Measurements from ENCODE around the gene AP3D1. TPM values are rescaled to one million over a fixed set of nuclear protein-coding genes. Genes with fewer than 3 reads are reported as not detected.

The AP3D1 gene
- total and polyA plus RNA-seq, 2 donors, result 32.5 to 80.1 TPM

DNA sequence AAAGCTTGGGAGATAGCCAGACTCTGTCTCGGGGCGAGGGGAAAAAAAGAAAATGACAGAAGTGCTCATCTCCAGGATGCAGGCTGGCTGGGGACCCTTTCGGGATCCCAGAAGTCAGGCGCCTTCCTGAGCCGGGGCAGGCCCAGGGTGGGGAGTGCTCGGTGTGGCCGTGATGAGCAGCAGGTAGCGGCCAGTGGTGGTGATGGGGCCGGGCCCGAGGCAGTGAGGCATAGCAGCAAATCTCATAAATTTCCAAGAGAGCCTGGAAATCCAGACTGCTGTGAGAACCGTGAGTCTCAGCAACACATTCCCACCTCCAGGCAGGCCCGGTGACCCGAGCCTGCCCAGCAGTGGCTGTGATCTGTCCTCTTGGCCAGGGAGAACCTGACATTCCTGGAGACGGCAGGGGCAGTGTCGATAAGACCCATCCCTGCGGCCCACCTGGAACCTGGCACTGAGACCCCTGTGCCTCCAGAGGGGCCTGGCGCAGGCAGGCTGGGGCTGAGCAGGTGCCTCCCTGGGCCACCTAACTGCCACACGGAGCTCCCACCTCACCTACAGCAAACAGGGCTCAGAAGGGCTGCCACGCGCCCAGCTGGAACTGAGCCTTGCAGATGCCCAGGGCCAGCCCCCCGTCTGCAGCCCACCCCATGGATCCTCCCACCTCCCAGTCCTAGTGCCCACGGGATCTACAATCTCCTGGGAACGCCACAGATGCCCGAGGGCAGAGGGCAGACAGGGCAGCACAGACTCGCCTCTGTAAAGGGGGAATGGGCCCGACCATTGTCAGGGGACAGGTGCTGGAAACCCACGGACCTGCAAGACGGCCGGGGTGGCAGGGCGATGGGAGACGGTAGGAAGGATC lies 31.2 kb downstream of the AP3D1 start:
- Histone ChIP-seq H3K4me3 (ENCODE audit: low read length in 2 of 2) (no peak overlapping the region), H3K27ac (ENCODE audit: low read depth in 1 of 2, low read length in 1 of 2) (no peak overlapping the region), H3K9me3 (ENCODE audit: control insufficient read depth in 2 of 2, insufficient read depth in 1 of 2, low read length in 1 of 2) (no peaks in the 10 kb centered on the region), H3K36me3 (ENCODE audit: control insufficient read depth in 2 of 2, insufficient read depth in 2 of 2, low read length in 1 of 2) (peaks cover 90 to 92% of the 10 kb centered on the region in 2 donors), H3K27me3 (ENCODE audit: control insufficient read depth in 2 of 2, insufficient read depth in 1 of 2, low read length in 1 of 2) (no peaks in the 10 kb centered on the region), H3K4me1 (ENCODE audit: control insufficient read depth in 2 of 2, insufficient read depth in 2 of 2, low read length in 2 of 2) (no peaks in the 10 kb centered on the region)
- WGBS, result 98% methylated on average over 31 of the region's 31 CpGs
- DNase-seq (ENCODE audit: low read depth in 6 of 9, low spot score in 9 of 9), result no peak

DNA sequence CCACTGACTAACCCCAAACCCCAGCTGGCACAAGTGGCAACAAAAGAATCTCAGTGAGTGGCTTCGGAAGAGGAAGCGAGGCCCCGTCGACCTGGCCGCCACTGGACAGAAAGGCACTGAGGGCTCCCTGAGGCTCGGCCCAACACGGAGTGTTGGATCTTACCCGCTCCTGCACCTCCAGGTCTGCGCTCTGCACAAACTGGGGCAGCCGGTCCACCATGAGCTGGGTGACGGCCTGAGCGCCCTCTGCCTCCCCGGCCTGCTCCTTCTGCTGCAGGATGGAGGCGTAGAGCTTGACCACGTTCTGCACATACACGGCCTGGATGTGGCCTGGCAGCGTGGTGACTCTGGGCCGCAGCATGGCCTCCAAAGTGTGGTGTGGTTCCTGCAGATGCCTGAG lies 32.9 kb downstream of the AP3D1 start:
- peaks cover 96 to 98% of the 10 kb centered on the region in 2 donors for H3K36me3 ChIP-seq (ENCODE audit: control insufficient read depth in 2 of 2, insufficient read depth in 2 of 2, low read length in 1 of 2)
- no peaks in the 10 kb centered on the region for H3K27me3 ChIP-seq (ENCODE audit: control insufficient read depth in 2 of 2, insufficient read depth in 1 of 2, low read length in 1 of 2)
- H3K9me3 ChIP-seq (ENCODE audit: control insufficient read depth in 2 of 2, insufficient read depth in 1 of 2, low read length in 1 of 2), result no peaks in the 10 kb centered on the region
- H3K4me3 ChIP-seq (ENCODE audit: low read length in 2 of 2), result no peak overlapping the region
- WGBS, result 97% methylated on average over 18 of the region's 18 CpGs
- no peak overlapping the region for H3K27ac ChIP-seq (ENCODE audit: low read depth in 1 of 2, low read length in 1 of 2)
- no peak for DNase-seq (ENCODE audit: low read depth in 6 of 9, low spot score in 9 of 9)
- H3K4me1 ChIP-seq (ENCODE audit: control insufficient read depth in 2 of 2, insufficient read depth in 2 of 2, low read length in 2 of 2), result no peaks in the 10 kb centered on the region

DNA sequence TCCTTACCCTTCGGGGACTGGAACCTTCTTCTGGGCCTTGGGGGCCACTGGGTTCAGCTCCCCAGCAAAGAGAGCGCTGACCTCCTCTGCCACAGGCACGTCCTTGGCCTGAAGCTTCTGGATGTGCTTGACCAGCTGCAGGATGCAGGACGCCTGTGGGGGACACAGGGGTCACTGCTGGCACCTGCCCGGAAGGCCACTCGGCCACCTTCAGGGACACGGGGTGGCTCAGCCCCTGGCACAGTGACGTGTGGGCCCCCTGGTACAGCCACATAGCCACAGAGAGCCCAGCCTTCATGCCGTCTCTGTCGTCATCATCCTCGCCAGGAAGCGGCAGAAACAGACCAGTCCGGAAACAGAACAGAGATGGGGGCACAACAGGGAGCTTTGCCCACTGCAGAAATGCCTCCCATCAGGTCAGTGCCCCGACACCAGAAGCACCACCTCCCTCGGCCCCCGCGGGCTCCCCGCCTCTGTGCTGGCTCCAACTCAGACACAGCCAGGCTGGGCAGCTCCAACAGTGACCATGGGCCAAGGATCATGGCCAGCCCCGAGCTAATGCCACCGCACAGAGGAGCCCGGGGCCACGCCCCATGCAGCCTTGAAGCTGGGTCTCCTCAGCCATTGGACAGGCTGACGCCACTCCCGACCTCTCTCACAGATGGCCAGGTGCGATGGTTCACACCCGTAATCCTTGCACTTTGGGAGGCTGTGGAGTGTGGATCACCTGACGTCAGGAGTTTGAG lies 34.0 kb downstream of the AP3D1 start:
- peaks cover 0 to 3% of the 10 kb centered on the region in 2 donors for H3K9me3 ChIP-seq (ENCODE audit: control insufficient read depth in 2 of 2, insufficient read depth in 1 of 2, low read length in 1 of 2)
- no peak for DNase-seq (ENCODE audit: low read depth in 6 of 9, low spot score in 9 of 9)
- H3K36me3 ChIP-seq (ENCODE audit: control insufficient read depth in 2 of 2, insufficient read depth in 2 of 2, low read length in 1 of 2), result peaks cover 94 to 98% of the 10 kb centered on the region in 2 donors

DNA sequence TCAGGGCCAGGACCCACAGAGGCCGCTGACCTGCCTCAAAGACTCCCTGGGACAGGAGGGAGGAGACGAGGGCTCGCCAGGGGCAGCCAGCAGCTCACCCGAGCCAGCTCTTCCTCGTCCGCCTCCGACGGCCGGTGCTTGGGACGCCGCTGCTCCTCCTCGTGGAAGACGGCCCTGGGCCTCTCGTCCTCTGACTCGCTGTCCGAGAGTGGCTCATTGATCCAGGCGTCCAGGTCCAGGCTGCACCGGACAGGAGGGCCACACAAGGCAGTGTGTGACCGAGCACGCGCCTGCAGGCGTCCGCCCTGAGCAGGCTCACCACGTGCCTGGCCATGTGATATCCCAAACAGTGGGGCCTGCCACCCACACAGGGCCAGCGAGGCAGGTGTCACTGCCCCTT lies 34.9 kb downstream of the AP3D1 start:
- Histone ChIP-seq H3K4me3 (ENCODE audit: low read length in 2 of 2) (no peak overlapping the region), H3K27me3 (ENCODE audit: control insufficient read depth in 2 of 2, insufficient read depth in 1 of 2, low read length in 1 of 2) (no peaks in the 10 kb centered on the region), H3K36me3 (ENCODE audit: control insufficient read depth in 2 of 2, insufficient read depth in 2 of 2, low read length in 1 of 2) (peaks cover 95 to 98% of the 10 kb centered on the region in 2 donors), H3K9me3 (ENCODE audit: control insufficient read depth in 2 of 2, insufficient read depth in 1 of 2, low read length in 1 of 2) (peaks cover 0 to 3% of the 10 kb centered on the region in 2 donors), H3K27ac (ENCODE audit: low read depth in 1 of 2, low read length in 1 of 2) (no peak overlapping the region), H3K4me1 (ENCODE audit: control insufficient read depth in 2 of 2, insufficient read depth in 2 of 2, low read length in 2 of 2) (no peaks in the 10 kb centered on the region)
- DNase-seq (ENCODE audit: low read depth in 6 of 9, low spot score in 9 of 9), result no peak
- 98% methylated on average over 25 of the region's 25 CpGs for WGBS

More for the DNA sequence above, 34.0 kb downstream of the AP3D1 start:
- Histone ChIP-seq H3K4me3 (ENCODE audit: low read length in 2 of 2) (no peak overlapping the region), H3K27ac (ENCODE audit: low read depth in 1 of 2, low read length in 1 of 2) (no peak overlapping the region), H3K4me1 (ENCODE audit: control insufficient read depth in 2 of 2, insufficient read depth in 2 of 2, low read length in 2 of 2) (no peaks in the 10 kb centered on the region), H3K27me3 (ENCODE audit: control insufficient read depth in 2 of 2, insufficient read depth in 1 of 2, low read length in 1 of 2) (no peaks in the 10 kb centered on the region)
- 98% methylated on average over 27 of the region's 27 CpGs for WGBS

DNA sequence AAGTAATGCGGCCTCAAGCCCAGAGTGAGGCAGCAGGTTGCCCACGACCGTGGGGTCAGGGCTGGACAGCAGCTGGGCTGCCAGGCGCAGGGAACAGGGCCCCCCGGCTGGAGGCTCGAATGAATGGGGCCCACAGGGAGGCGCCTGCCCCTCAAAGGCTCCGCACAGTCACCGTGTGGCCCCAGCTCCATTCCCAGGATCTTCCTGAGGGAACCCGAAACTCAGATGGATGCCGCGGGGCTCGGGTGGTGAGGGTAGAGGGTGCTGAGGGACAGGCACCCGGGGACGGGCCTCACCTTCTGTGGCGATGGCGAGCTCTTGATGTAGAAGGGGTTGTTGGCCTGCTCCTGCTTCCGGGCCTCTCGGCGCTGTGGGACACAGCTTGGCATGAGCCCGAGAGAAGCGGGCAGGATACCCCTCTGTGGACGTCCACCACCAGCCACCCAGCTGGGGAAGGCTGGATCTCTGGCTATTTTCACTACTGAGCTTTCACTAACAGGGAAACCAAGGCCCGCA lies 35.4 kb downstream of the AP3D1 start:
- no peaks in the 10 kb centered on the region for H3K4me1 ChIP-seq (ENCODE audit: control insufficient read depth in 2 of 2, insufficient read depth in 2 of 2, low read length in 2 of 2)
- H3K27me3 ChIP-seq (ENCODE audit: control insufficient read depth in 2 of 2, insufficient read depth in 1 of 2, low read length in 1 of 2), result no peaks in the 10 kb centered on the region
- DNase-seq (ENCODE audit: low read depth in 6 of 9, low spot score in 9 of 9), result no peak
- H3K36me3 ChIP-seq (ENCODE audit: control insufficient read depth in 2 of 2, insufficient read depth in 2 of 2, low read length in 1 of 2), result peaks cover 95 to 98% of the 10 kb centered on the region in 2 donors
- peaks cover 0 to 3% of the 10 kb centered on the region in 2 donors for H3K9me3 ChIP-seq (ENCODE audit: control insufficient read depth in 2 of 2, insufficient read depth in 1 of 2, low read length in 1 of 2)
- H3K4me3 ChIP-seq (ENCODE audit: low read length in 2 of 2), result no peak overlapping the region
- WGBS, result 99% methylated on average over 24 of the region's 24 CpGs
- no peak overlapping the region for H3K27ac ChIP-seq (ENCODE audit: low read depth in 1 of 2, low read length in 1 of 2)

DNA sequence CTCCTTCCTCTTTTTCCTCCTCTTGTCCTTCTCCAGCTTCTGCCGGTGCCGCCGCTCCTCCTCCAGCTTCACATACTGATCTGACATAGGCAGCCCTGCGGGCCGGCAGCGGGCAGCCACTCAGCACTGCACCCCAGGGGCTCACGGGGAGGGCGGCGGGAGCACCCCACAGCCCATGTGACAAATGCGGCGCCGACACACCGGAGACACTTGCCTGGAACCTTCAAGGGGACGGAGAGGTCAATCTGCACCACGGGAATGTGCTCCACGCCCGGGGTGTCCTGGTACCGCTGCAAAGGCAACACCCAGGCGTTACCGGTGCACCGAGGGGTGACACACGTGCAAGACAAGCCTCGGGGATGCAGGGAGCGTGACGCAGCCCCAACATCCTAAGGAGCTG lies 36.0 kb downstream of the AP3D1 start:
- no peaks in the 10 kb centered on the region for H3K4me1 ChIP-seq (ENCODE audit: control insufficient read depth in 2 of 2, insufficient read depth in 2 of 2, low read length in 2 of 2)
- no peaks in the 10 kb centered on the region for H3K27me3 ChIP-seq (ENCODE audit: control insufficient read depth in 2 of 2, insufficient read depth in 1 of 2, low read length in 1 of 2)
- WGBS, result 97% methylated on average over 25 of the region's 25 CpGs
- H3K4me3 ChIP-seq (ENCODE audit: low read length in 2 of 2), result no peak overlapping the region
- DNase-seq (ENCODE audit: low read depth in 6 of 9, low spot score in 9 of 9), result no peak
- H3K9me3 ChIP-seq (ENCODE audit: control insufficient read depth in 2 of 2, insufficient read depth in 1 of 2, low read length in 1 of 2), result peaks cover 0 to 3% of the 10 kb centered on the region in 2 donors
- H3K36me3 ChIP-seq (ENCODE audit: control insufficient read depth in 2 of 2, insufficient read depth in 2 of 2, low read length in 1 of 2), result peaks cover 95 to 98% of the 10 kb centered on the region in 2 donors
- H3K27ac ChIP-seq (ENCODE audit: low read depth in 1 of 2, low read length in 1 of 2), result no peak overlapping the region

DNA sequence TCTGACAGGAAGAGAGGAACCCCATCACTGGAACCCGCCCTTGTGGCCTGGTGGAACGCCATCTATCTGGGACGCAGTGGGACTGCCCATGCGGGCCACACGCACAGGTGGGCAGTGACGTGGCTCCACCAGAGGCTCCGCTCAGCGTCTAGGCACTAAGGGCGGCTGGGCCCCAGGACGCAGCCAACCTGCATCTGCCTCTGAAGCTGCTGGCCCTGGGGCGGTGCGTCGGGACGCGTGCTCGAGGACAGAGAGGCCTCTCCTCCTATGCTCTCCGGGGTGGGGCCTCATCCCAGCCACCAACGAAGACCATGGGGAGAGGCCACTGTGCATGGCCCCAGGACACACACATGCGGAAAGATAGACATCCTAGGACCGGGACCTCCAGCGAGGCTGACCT lies 36.5 kb downstream of the AP3D1 start:
- no peak for DNase-seq (ENCODE audit: low read depth in 6 of 9, low spot score in 9 of 9)
- Histone ChIP-seq H3K27me3 (ENCODE audit: control insufficient read depth in 2 of 2, insufficient read depth in 1 of 2, low read length in 1 of 2) (no peaks in the 10 kb centered on the region), H3K27ac (ENCODE audit: low read depth in 1 of 2, low read length in 1 of 2) (no peak overlapping the region), H3K36me3 (ENCODE audit: control insufficient read depth in 2 of 2, insufficient read depth in 2 of 2, low read length in 1 of 2) (peaks cover 95 to 98% of the 10 kb centered on the region in 2 donors), H3K4me3 (ENCODE audit: low read length in 2 of 2) (no peak overlapping the region), H3K4me1 (ENCODE audit: control insufficient read depth in 2 of 2, insufficient read depth in 2 of 2, low read length in 2 of 2) (no peaks in the 10 kb centered on the region), H3K9me3 (ENCODE audit: control insufficient read depth in 2 of 2, insufficient read depth in 1 of 2, low read length in 1 of 2) (peaks cover 0 to 3% of the 10 kb centered on the region in 2 donors)
- 98% methylated on average over 21 of the region's 21 CpGs for WGBS

DNA sequence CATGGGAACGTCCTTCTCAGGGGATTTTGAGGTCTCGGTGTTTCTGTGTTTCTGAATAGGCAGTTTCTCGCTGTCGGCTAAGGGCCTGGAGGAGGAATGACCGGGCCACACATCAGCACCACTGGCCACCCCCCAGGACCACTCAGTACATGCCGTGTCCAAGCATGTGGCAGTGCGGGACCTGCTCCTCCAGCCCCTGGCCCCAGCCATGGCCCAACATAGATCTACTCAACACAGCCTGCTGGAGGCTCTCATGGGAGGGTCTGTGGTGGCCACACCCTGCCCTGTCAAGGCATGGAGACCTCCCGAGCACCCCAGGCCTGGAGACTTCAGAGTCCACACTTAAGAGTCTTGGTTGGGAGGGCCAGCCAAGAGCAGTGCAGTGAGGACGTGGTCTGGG lies 37.1 kb downstream of the AP3D1 start:
- no peak for DNase-seq (ENCODE audit: low read depth in 6 of 9, low spot score in 9 of 9)
- Histone ChIP-seq H3K9me3 (ENCODE audit: control insufficient read depth in 2 of 2, insufficient read depth in 1 of 2, low read length in 1 of 2) (peaks cover 0 to 3% of the 10 kb centered on the region in 2 donors), H3K27ac (ENCODE audit: low read depth in 1 of 2, low read length in 1 of 2) (no peak overlapping the region), H3K27me3 (ENCODE audit: control insufficient read depth in 2 of 2, insufficient read depth in 1 of 2, low read length in 1 of 2) (no peaks in the 10 kb centered on the region), H3K36me3 (ENCODE audit: control insufficient read depth in 2 of 2, insufficient read depth in 2 of 2, low read length in 1 of 2) (peaks cover 97 to 100% of the 10 kb centered on the region in 2 donors), H3K4me3 (ENCODE audit: low read length in 2 of 2) (no peak overlapping the region), H3K4me1 (ENCODE audit: control insufficient read depth in 2 of 2, insufficient read depth in 2 of 2, low read length in 2 of 2) (no peaks in the 10 kb centered on the region)
- 96% methylated on average over 9 of the region's 9 CpGs for WGBS
